Measurements from ENCODE around the gene CACNA2D3. TPM values are rescaled to one million over a fixed set of nuclear protein-coding genes. Genes with fewer than 3 reads are reported as not detected.

The CACNA2D3 gene
- total RNA-seq, 1 donor from 2014 or later = 21.2 TPM

DNA sequence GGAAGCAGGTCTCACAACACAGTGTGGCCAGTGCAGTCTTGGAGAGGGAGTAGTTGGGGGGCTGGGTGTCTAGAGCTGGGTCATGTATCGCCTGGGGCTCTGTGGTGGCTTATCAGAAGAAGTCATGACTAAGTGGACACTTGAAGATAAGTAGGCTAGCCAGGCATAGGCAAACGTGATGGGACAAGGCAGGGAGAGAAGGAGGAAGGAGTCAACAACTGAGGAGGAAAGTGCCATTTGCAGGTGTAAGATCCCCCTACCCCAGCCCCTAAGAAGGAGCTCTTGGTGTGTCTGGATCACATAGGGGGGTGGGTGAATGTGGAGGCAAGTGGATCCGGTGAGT is 453.2 kb downstream of the CACNA2D3 start:
- no peaks in the 10 kb centered on the region for H3K9me3 ChIP-seq (replicated peaks)
- no peaks in the 10 kb centered on the region for H3K27me3 ChIP-seq (ENCODE audit: low read depth)
- no peaks in the 10 kb centered on the region for H3K36me3 ChIP-seq
- intact Hi-C loops (cut with micrococcal nuclease) = no loop called here
- no peak for TF ChIP-seq CTCF (IDR thresholded peaks at IDR 0.05; ENCODE audit: borderline replicate concordance)
- no peak overlapping the region for H3K27ac ChIP-seq (replicated peaks)
- DNase-seq = no peak
- H3K4me3 ChIP-seq = no peak overlapping the region
- H3K4me1 ChIP-seq = no peaks in the 10 kb centered on the region

DNA sequence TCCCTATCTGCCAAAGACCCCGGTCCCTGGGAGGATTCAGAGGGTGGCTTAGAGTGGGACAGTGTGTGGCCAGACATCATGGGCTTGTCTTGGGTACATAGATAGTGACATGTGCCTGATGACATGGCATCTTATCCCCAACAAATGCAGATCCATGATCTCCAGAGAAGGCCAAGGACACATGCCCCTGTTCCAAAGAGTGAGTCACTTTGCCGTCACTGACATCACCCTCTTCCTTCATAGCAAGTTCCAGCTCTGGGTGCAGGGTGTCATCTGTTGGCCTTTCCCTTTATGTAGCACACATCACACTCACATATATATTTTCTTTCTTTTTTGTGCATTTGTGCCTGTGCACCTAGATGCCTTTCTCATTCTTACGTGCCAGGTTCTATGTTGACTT is 455.0 kb downstream of the CACNA2D3 start:
- intact Hi-C loops (cut with micrococcal nuclease) = no loop called here
- Histone ChIP-seq H3K27me3 (ENCODE audit: low read depth) (no peaks in the 10 kb centered on the region), H3K36me3 (peaks cover 5% of the 10 kb centered on the region), H3K4me1 (no peaks in the 10 kb centered on the region), H3K9me3 (replicated peaks) (no peaks in the 10 kb centered on the region), H3K27ac (replicated peaks) (no peak overlapping the region), H3K4me3 (no peak overlapping the region)
- DNase-seq = no peak
- TF ChIP-seq CTCF (IDR thresholded peaks at IDR 0.05; ENCODE audit: borderline replicate concordance) = no peak

DNA sequence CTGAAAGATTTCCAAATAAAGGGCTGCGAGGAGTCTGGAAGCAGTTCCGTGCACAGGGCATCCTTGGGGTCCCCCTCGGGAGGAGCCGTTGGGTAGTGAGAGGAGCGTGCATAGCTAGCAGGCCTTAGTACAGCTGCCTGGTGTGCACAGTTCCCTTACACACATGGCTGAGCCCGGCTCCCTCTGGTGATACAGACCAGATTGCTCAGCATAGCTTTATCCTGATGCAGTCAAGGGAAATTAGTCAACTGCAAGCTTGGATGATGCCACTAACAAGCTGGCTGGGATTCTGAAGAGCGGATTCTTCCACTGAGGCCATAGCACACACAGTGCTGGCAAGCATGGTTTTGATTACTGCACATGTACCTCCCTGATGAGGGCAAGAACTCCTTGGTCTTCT is 456.1 kb downstream of the CACNA2D3 start:
- H3K27ac ChIP-seq (replicated peaks) = no peak overlapping the region
- H3K9me3 ChIP-seq (replicated peaks) = no peaks in the 10 kb centered on the region
- DNase-seq = no peak
- no peaks in the 10 kb centered on the region for H3K27me3 ChIP-seq (ENCODE audit: low read depth)
- intact Hi-C loops (cut with micrococcal nuclease) = no loop called here
- no peaks in the 10 kb centered on the region for H3K4me1 ChIP-seq
- H3K4me3 ChIP-seq = no peak overlapping the region
- TF ChIP-seq CTCF (IDR thresholded peaks at IDR 0.05; ENCODE audit: borderline replicate concordance) = no peak
- H3K36me3 ChIP-seq = peaks cover 11% of the 10 kb centered on the region

- intact Hi-C loops (cut with micrococcal nuclease) = no loop called here
- no peak overlapping the region for H3K27ac ChIP-seq (replicated peaks)
- no peak overlapping the region for H3K4me3 ChIP-seq
- H3K4me1 ChIP-seq = no peaks in the 10 kb centered on the region
- H3K9me3 ChIP-seq (replicated peaks) = no peaks in the 10 kb centered on the region
- TF ChIP-seq CTCF (IDR thresholded peaks at IDR 0.05; ENCODE audit: borderline replicate concordance) = no peak
- peaks cover 11% of the 10 kb centered on the region for H3K36me3 ChIP-seq
- DNase-seq = no peak
- H3K27me3 ChIP-seq (ENCODE audit: low read depth) = no peaks in the 10 kb centered on the region
Observed at GRCh38 chr3:54580453-54580852, 458.1 kb downstream of the CACNA2D3 start.

GRCh38 chr3:54582424-54582823 is 460.1 kb downstream of the CACNA2D3 start:
- no peaks in the 10 kb centered on the region for H3K4me1 ChIP-seq
- no peaks in the 10 kb centered on the region for H3K27me3 ChIP-seq (ENCODE audit: low read depth)
- no peaks in the 10 kb centered on the region for H3K9me3 ChIP-seq (replicated peaks)
- no peak for TF ChIP-seq CTCF (IDR thresholded peaks at IDR 0.05; ENCODE audit: borderline replicate concordance)
- H3K27ac ChIP-seq (replicated peaks) = no peak overlapping the region
- peaks cover 11% of the 10 kb centered on the region for H3K36me3 ChIP-seq
- intact Hi-C loops (cut with micrococcal nuclease) = no loop called here
- H3K4me3 ChIP-seq = no peak overlapping the region
- no peak for DNase-seq

- H3K4me1 ChIP-seq = no peaks in the 10 kb centered on the region
- no peaks in the 10 kb centered on the region for H3K36me3 ChIP-seq
- H3K27ac ChIP-seq (replicated peaks) = no peak overlapping the region
- intact Hi-C loops (cut with micrococcal nuclease) = no loop called here
- H3K27me3 ChIP-seq (ENCODE audit: low read depth) = no peaks in the 10 kb centered on the region
- no peak for TF ChIP-seq CTCF (IDR thresholded peaks at IDR 0.05; ENCODE audit: borderline replicate concordance)
- H3K9me3 ChIP-seq (replicated peaks) = no peaks in the 10 kb centered on the region
- no peak overlapping the region for H3K4me3 ChIP-seq
- DNase-seq = no peak
Observed at GRCh38 chr3:54591157-54591556, 468.8 kb downstream of the CACNA2D3 start.
